H1 (cell line): ENCODE data around the gene PRF1. TPM values are rescaled to one million over a fixed set of nuclear protein-coding genes. Genes with fewer than 3 reads are reported as not detected.

Experiments
- CBX8 ChIP-seq: fragments of 300-800, 300-1000 bp; sonication (generic); IDR thresholded peaks from 2 replicates; pipeline ENCODE4 v1.7.1; 2016; ENCODE audit warnings: low read depth, low read length, borderline replicate concordance
- CHD7 ChIP-seq: fragments of 300-600 bp; sonication (generic); IDR thresholded peaks from 2 replicates; pipeline ENCODE4 v1.7.1; 2012; ENCODE audit warnings: low read length, moderate library complexity, mild to moderate bottlenecking, inconsistent platforms; ENCODE audit not compliant: insufficient replicate concordance
- E2F6 ChIP-seq: IDR thresholded peaks from 2 replicates; pipeline ENCODE4 v1.6.1; 2012; ENCODE audit warnings: inconsistent platforms
- KDM1A ChIP-seq: fragments of 200-600, 300-600 bp; sonication (generic); IDR thresholded peaks from 2 replicates; pipeline ENCODE4 v1.7.1; 2016; ENCODE audit warnings: mild to moderate bottlenecking, low read length, borderline replicate concordance
- MAX ChIP-seq: IDR thresholded peaks from 2 replicates; pipeline ENCODE4 v1.6.1; 2012; ENCODE audit warnings: inconsistent platforms
- NRF1 ChIP-seq: IDR thresholded peaks from 2 replicates; pipeline ENCODE4 v1.6.1; 2011; ENCODE audit warnings: mild to moderate bottlenecking, low read depth, low read length, improper control_type of control experiment
- POLR2AphosphoS5 ChIP-seq: IDR thresholded peaks from 2 replicates; pipeline ENCODE4 v1.6.1; 2011; ENCODE audit warnings: low read depth, low read length
- SP1 ChIP-seq: IDR thresholded peaks from 2 replicates; pipeline ENCODE4 v1.6.1; 2011; ENCODE audit warnings: low read depth, low read length
- TEAD4 ChIP-seq: IDR thresholded peaks from 2 replicates; pipeline ENCODE4 v1.6.1; 2012; ENCODE audit warnings: low read depth, low read length, inconsistent platforms, mixed read lengths
- polyA plus RNA-seq, 7 experiments: library from polyadenylated mRNA; depleted of rRNA in 3 of 7; stranded (reverse) in 5 of 7; unstranded in 2 of 7; fragments of >200 nt in 5 of 7; fragments of 200-250 nt in 2 of 7; gene quantifications; 1 replicate in 5 of 7; 2 replicates in 1 of 7; 4 replicates in 1 of 7; pipeline versions ENCODE4 v1.2.1 to v1.2.3, GENCODE V29; 2011 to 2013; ENCODE audit warnings: missing spikeins in 2 of 7, mixed read lengths in 2 of 7
- total RNA-seq: library from RNA; stranded (reverse); fragmentation: NEBNext Ultra II Directional; extraction: Animal tissue kit (Norgen Biotek cat#: 25700); gene quantifications from 2 replicates; pipeline ENCODE4 v1.2.1, GENCODE V29; 2021
- TF ChIP-seq, protein P1 (sequence below): IDR thresholded peaks from 2 replicates; pipeline ENCODE4 v1.6.1; 2012; ENCODE audit warnings: low read length, inconsistent platforms

Gene PRF1
- total and polyA plus RNA-seq, 2 of the 8 experiments (the other 6 are each of a cell fraction or from before 2014, with no cell fraction given), result 0.15 TPM; not detected in 1

- no peak for TF ChIP-seq CHD7
- no peak for TF ChIP-seq POLR2AphosphoS5
- no peak for TF ChIP-seq NRF1
- TF ChIP-seq KDM1A, result no peak
- TF ChIP-seq E2F6, result no peak
- no peak for TF ChIP-seq MAX
- TF ChIP-seq, protein P1, sequence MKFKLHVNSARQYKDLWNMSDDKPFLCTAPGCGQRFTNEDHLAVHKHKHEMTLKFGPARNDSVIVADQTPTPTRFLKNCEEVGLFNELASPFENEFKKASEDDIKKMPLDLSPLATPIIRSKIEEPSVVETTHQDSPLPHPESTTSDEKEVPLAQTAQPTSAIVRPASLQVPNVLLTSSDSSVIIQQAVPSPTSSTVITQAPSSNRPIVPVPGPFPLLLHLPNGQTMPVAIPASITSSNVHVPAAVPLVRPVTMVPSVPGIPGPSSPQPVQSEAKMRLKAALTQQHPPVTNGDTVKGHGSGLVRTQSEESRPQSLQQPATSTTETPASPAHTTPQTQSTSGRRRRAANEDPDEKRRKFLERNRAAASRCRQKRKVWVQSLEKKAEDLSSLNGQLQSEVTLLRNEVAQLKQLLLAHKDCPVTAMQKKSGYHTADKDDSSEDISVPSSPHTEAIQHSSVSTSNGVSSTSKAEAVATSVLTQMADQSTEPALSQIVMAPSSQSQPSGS, result no peak
- TF ChIP-seq CBX8, result no peak
- no peak for TF ChIP-seq TEAD4
- TF ChIP-seq SP1, result no peak
These were observed 16.1 kb upstream of the PRF1 start (continued) for GRCh38 chr10:70618663-70619062.
